Panc1 (cell line): Measurements from ENCODE around the gene YBEY. TPM values are rescaled to one million over a fixed set of nuclear protein-coding genes. Genes with fewer than 3 reads are reported as not detected.

ENCODE experiments used
- ATAC-seq: fragments of 200-7000 bp; cut with Tn5 transposase; 2 replicates; pipeline ENCODE4 v1.9.1; 2020; ENCODE audit warnings: mild to moderate bottlenecking, moderate library complexity
- BruUV-seq: library from RNA; stranded (reverse); fragments of 400-500 nt; replicated peaks from 2 replicates; lab custom pipeline; 2021; lab: Mats Ljungman, UMichigan
- CTCF ChIA-PET: fragments of 300-600 bp; sonication (Branson Sonifier 250); formaldehyde crosslinking; loops from one replicate; lab custom pipeline; 2022; ENCODE audit warnings: antibody characterized with exemption; lab: Charles Lee
- POLR2A ChIA-PET: fragments of 300-600 bp; sonication (Branson Sonifier 250); formaldehyde crosslinking; loops from one replicate; lab custom pipeline; 2022; ENCODE audit warnings: antibody characterized with exemption; lab: Charles Lee
- DNase-seq: peaks from one replicate; pipeline ENCODE4 v3.0.0-alpha.2; 2010; ENCODE audit warnings: low read depth, low spot score
- H3K27ac ChIP-seq: 2 replicates; pipeline ENCODE4 v1.5.1; 2011; ENCODE audit warnings: mild to moderate bottlenecking, low read length, inconsistent platforms
- H3K27me3 ChIP-seq: fragments of 200-500 bp; sonication (Bioruptor generic); 2 replicates; pipeline ENCODE4 v1.6.0; 2014; ENCODE audit warnings: low read length, inconsistent platforms; ENCODE audit not compliant: control insufficient read depth, insufficient read depth
- H3K36me3 ChIP-seq: fragments of 200-500 bp; sonication (Bioruptor generic); 2 replicates; pipeline ENCODE4 v1.5.1; 2014; ENCODE audit warnings: inconsistent platforms, mild to moderate bottlenecking, low read length, moderate library complexity; ENCODE audit not compliant: control insufficient read depth, insufficient read depth
- H3K4me1 ChIP-seq: 2 replicates; pipeline ENCODE4 v1.5.1; 2011; ENCODE audit warnings: inconsistent platforms, mild to moderate bottlenecking, low read length, moderate library complexity; ENCODE audit not compliant: control insufficient read depth, insufficient read depth
- H3K4me3 ChIP-seq, 2 experiments: 2 replicates each; pipeline ENCODE4 v1.5.1; 2011 to 2012; ENCODE audit warnings: low read depth in 2 of 2, low read length in 2 of 2, mild to moderate bottlenecking in 2 of 2, inconsistent platforms in 1 of 2, moderate library complexity in 1 of 2
- H3K9me3 ChIP-seq: fragments of 200-500 bp; sonication (Bioruptor generic); 2 replicates; pipeline ENCODE4 v1.5.1; 2014; ENCODE audit warnings: low read depth, mild to moderate bottlenecking, inconsistent platforms, low read length, moderate library complexity; ENCODE audit not compliant: control insufficient read depth, insufficient read depth
- CTCF ChIP-seq: fragments of 450-650 bp; IDR thresholded peaks from 2 replicates; pipeline ENCODE4 v1.5.1; 2017; ENCODE audit warnings: mild to moderate bottlenecking
- POLR2AphosphoS5 ChIP-seq: IDR thresholded peaks from 2 replicates; pipeline ENCODE4 v1.6.1; 2012; ENCODE audit warnings: mild to moderate bottlenecking, low read depth, low read length, moderate library complexity
- REST ChIP-seq, 2 experiments: IDR thresholded peaks; 2 replicates each; pipeline ENCODE4 v1.6.1; 2011 to 2012; ENCODE audit warnings: low read depth in 2 of 2, control low read depth in 1 of 2, low read length in 1 of 2, mild to moderate bottlenecking in 1 of 2, moderate library complexity in 1 of 2; ENCODE audit not compliant: insufficient read depth in 1 of 2
- SIN3A ChIP-seq: IDR thresholded peaks from 2 replicates; pipeline ENCODE4 v1.6.1; 2012; ENCODE audit warnings: low read depth, mild to moderate bottlenecking, low read length, moderate library complexity, borderline replicate concordance; ENCODE audit not compliant: insufficient read depth
- TCF7L2 ChIP-seq: IDR thresholded peaks from 2 replicates; pipeline ENCODE4 v1.6.1; 2011; ENCODE audit warnings: mild to moderate bottlenecking, low read depth, low read length, inconsistent platforms
- in situ Hi-C: cut with HindIII; loops from 2 replicates; pipeline ENCODE4 v1.10.0; 2016; ENCODE audit warnings: low sequenced_read_pairs, low pct_unique_long_range_greater_than_20kb
- intact Hi-C: fragments of 100-400 bp; cut with micrococcal nuclease; formaldehyde crosslinking; loops from one replicate; pipeline ENCODE4 v1.10.0; 2022; ENCODE audit not compliant: unreplicated experiment
- total RNA-seq: library from RNA; stranded (reverse); gene quantifications from one replicate; pipeline ENCODE4 v1.2.1, GENCODE V29; 2021; ENCODE audit not compliant: unreplicated experiment

The YBEY gene
- total RNA-seq, 1 experiment from 2014 or later: 10.7 TPM

- BruUV-seq: no TSS peak
- peaks cover 8% of the 10 kb centered on the region; the same call in 1 of the 2 replicates for H3K36me3 ChIP-seq
- CTCF ChIA-PET: no interaction called here
- TF ChIP-seq TCF7L2 (no peak), SIN3A (no peak), CTCF (no peak), POLR2AphosphoS5 (no peak), REST (IDR thresholded peaks at IDR 0.05; ENCODE audit: insufficient read depth in 1 of 2, low read depth in 2 of 2, low read length in 1 of 2) (no peak)
- intact Hi-C loops: no loop called here
- H3K9me3 ChIP-seq: no peaks in the 10 kb centered on the region
- POLR2A ChIA-PET: no interaction called here
- H3K4me1 ChIP-seq: no peaks in the 10 kb centered on the region
- DNase-seq (no peak), ATAC-seq (no peak)
- in situ Hi-C loops: no loop called here
- H3K4me3 ChIP-seq: no peak overlapping the region
- H3K27me3 ChIP-seq: no peaks in the 10 kb centered on the region
- no peak overlapping the region for H3K27ac ChIP-seq
Measured at GRCh38 chr21:46345861-46346260, 59.7 kb downstream of the YBEY start.

- in situ Hi-C loops (no loop called here), intact Hi-C loops (no loop called here)
- CTCF ChIA-PET: no interaction called here
- DNase-seq (no peak), ATAC-seq (no peak)
- peaks cover 10% of the 10 kb centered on the region; the same call in 1 of the 2 replicates for H3K36me3 ChIP-seq
- H3K9me3 ChIP-seq: no peaks in the 10 kb centered on the region
- H3K4me1 ChIP-seq: no peaks in the 10 kb centered on the region
- no peak overlapping the region for H3K4me3 ChIP-seq
- TF ChIP-seq POLR2AphosphoS5: no peak
- no peak for TF ChIP-seq SIN3A
- TF ChIP-seq REST (IDR thresholded peaks at IDR 0.05; ENCODE audit: insufficient read depth in 1 of 2, low read depth in 2 of 2, low read length in 1 of 2): no peak
- TF ChIP-seq TCF7L2: no peak
- no peak for TF ChIP-seq CTCF
- no peak overlapping the region for H3K27ac ChIP-seq
- no peaks in the 10 kb centered on the region for H3K27me3 ChIP-seq
- BruUV-seq: no TSS peak
- POLR2A ChIA-PET: no interaction called here
Measured at GRCh38 chr21:46346296-46347202, 60.4 kb downstream of the YBEY start.
